Islet precursor cell (in vitro differentiated cells): ENCODE data around the gene DDHD1.
"Not testable (repeated sequence)": the region's sequence is repeated elsewhere in the genome, so short reads cannot be mapped to it uniquely, and the experiment has no call there.

ENCODE experiments used
- DNase-seq: peaks from one replicate; pipeline ENCODE4 v3.0.0-alpha.2; 2018

The DDHD1 gene

DNA sequence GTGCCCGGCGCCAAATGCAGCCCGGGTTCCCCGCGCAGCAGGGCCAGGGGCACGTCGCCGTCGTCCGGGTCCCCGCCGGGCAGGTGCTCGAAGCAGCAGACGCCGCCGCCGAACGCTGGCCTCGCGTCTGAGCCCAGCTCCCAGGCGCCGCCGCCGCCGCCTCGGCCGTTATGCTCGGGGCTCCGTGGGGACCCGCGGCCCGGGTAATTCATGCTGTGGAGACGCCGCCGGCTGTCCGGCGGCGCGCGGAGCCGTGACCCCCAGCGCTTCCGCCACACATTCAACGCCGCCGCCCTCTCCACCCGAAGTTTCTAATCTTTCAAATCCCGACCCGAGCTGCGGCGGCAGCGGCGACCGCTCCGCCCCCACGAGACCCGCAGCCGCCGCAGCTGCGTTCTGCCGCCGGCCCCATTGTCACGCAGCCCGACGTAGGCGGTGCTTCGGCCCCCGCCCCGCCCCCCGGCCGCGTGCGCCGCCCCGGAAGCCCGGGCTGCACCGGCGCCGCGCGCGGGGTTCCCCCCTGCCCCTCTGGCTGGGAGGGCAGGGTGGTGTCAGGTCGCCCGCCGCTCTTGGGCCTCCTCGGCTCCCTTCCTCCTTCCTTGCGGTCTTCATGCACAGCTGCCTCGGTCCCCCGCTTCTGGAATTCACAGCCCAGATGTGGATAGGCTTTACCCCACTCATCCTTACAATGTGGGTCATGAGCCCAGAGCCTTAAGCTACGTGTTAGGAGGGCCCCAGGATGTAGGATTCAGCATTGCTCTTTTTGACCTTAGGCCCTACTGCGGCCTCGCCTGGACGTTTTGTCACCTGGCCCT, at the start of gene DDHD1:
TSS of gene DDHD1 (minus strand) at position 437 of the 815 bp plus-strand sequence. CDS start at position 212, 225 bp downstream.
- peak; percentile 80 for DNase-seq

DNA sequence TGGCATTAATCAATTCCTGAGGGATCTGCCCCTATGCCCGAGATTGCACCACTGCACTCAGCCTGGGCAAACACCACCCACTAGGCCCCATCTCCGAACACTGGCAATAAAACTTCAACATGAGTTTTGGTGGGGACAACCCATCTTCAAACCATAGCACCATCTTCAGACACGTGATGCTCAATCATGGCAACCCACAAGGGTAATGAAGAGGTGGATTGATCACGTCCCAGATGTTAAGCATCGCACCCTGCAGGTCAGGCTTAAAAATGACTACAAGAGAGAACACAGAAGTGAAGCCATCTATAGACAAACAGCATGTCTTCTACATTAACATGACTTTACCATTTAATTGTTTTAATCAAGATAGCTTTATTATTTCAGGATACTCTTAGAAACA, 42.8 kb upstream of the DDHD1 start:
- DNase-seq, result no peak

DNA sequence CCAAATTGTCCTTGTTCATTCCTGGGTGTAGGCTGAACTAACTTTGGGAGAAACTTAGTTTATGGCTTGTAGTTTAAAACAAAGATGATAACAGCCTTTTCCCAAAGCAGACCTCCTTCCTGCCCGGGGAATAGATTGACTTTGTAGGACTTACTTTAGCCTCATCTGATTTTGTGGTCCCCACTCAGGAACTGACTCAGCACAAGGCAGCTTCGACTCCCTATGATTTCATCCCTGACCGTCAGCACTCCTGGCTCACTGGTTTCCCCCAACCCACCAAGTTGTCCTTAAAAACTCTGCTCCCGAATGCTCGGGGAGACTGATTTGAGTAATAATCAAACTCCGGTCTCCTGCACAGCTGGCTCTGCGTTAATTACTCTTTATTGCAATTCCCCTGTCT, 40.1 kb upstream of the DDHD1 start:
- no peak for DNase-seq

DNA sequence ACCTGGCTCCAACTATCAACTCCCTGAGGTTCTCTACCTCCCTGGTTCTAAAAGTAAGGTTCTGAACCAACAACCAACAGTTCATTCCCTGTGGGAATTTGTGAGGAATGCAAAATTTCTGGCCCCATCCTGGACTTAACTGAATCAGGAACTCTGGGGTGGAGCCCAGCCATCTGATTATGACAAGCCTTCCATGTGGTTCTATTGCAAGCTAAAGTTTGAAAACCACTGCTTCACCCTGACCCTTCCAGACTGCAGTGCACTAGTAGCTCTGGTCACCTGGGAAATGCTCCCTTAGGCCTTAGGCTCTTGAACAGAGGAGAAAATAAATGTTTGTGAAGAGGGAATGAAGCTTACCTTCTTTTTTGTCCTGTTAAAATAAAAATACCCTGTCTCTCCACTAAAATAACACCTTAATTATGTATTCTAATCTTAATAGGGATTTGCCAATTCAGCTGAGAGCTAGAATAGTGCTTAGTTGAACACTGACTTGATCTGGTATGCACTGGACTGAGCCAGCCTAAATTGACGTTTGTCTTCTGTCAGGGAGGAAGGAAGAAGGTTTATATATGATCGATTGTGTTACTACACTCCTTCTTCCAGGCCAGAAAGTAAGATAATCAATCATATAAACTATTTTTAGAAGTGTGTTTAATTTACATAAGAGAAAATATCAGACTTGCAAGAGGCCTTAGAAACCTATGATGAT, 39.1 kb upstream of the DDHD1 start:
- DNase-seq, result no peak

DNA sequence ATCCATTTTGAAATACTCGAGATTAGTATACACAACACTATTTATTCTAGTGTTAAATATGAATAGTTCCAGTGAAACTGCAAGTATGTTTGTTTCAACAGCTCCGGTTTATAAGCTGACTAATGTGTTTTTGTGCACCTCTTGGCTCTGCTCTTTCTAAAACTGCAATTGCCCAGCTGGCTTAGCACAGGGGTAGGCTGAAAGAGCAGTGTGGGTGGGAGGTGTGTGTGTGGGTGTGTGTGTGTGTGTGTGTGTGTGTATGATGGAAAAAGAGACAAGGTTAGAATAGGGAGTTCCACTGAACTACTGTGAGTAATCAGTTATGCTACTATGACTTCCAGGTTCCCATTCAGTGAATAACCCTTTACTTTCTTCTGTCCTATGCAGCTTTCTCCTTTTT, 37.8 kb upstream of the DDHD1 start:
- no peak for DNase-seq

DNA sequence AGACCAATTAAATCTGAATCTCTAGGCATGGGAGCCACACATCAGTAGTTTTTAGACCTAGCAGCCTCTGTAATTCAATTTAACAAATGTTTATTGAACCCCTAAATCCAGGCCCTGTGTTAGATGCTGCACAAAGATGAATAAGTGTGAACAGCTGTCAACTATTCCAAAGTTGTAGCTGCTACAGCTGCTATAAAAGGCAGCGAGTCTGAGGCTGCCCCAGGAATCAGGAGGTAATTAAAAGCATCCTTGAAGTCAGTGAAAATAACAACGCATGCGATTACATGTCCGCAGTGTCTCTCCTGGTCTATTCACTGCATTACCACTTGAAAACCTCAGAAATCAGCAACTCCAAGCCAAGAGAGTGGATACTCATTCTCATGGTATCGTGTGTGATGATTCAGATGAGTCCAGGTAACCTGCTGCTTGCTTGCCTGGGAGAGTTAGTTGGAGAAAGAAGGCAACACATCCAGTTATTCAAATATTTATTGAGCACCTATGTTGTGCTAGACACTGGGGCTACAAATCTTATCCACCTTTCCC, 34.9 kb upstream of the DDHD1 start:
- DNase-seq, result no peak

DNA sequence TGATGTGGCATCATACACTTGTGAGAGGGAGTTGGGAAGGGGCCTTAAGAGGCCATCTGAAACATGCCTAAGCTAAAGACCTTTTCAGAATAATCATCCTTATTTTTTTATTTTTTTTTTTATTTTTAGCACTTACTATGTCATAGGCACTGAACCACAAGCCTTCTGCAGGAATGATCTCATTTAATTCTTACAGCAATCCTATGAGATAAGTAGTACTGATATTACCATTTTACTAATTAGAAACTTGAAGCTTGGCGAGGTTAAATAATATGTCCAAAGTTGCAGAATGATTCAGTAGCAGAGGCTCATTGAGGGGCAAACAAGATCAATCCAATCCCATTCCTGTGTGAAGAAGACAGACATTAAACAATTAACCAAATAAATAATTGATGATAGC, 33.4 kb upstream of the DDHD1 start:
- no peak for DNase-seq

DNA sequence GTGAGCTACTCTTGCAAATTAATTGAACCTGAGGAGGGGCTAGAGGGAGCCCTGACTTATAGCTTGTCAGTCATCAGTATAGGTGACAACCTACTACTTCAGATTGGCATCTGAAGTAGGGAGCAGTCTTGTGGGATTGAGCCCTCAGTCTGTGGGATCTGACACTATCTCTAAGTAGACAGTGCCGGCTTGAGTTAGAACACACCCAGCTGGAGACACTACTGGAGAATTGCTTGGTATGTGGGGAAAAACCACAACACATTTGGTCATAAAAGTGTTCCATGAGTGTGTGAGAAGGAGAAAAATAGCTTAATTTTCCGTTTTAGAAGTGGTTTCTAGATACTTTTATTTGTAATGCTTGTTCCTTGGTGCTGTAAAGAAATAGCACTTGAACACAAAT, 30.5 kb upstream of the DDHD1 start:
- DNase-seq, result no peak

DNA sequence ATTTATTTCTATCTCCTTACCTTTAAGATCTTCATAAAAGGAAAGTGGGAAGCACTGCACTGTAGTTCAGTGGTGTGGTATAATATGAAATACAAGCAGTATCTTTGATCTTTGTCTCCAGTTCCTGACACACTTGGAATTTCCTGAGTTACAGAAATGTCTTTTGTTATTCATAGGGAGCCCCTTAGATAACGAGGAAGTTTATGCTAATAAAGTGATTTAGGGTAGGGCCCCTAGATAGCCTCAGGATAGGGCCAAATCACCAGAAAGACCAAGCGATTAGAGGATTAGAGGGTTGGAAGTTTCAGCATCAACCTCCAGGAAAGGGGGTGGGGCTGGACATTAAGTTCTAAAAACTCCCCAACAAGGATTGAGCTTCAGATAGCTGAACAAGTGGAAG, 29.9 kb upstream of the DDHD1 start:
- no peak for DNase-seq

DNA sequence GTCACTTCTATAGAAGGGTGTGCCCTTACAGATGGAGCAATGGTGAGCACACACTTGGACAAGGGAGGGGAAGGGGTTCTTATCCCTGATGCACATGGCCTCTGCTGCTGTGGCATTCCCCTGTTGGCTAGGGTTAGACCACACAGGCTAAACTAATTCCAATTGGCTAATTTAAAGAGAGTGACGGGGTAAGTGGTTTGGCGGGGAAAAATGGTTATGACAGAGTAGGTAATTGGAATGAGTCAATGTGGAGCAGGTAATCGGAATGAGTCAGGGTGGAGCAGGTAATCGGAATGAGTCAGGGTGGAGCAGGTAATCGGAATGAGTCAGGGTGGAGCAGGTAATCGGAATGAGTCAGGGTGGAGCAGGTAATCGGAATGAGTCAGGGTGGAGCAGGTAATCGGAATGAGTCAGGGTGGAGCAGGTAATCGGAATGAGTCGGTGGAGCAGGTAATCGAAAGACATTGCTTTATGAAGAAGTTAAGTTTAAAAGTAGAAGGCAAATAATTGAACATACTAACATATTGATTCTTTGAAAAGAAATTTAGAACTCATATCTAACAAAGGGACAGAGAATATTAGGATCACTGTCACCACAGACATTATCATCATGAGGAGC, 28.4 kb upstream of the DDHD1 start:
- DNase-seq, result not testable (repeated sequence)

DNA sequence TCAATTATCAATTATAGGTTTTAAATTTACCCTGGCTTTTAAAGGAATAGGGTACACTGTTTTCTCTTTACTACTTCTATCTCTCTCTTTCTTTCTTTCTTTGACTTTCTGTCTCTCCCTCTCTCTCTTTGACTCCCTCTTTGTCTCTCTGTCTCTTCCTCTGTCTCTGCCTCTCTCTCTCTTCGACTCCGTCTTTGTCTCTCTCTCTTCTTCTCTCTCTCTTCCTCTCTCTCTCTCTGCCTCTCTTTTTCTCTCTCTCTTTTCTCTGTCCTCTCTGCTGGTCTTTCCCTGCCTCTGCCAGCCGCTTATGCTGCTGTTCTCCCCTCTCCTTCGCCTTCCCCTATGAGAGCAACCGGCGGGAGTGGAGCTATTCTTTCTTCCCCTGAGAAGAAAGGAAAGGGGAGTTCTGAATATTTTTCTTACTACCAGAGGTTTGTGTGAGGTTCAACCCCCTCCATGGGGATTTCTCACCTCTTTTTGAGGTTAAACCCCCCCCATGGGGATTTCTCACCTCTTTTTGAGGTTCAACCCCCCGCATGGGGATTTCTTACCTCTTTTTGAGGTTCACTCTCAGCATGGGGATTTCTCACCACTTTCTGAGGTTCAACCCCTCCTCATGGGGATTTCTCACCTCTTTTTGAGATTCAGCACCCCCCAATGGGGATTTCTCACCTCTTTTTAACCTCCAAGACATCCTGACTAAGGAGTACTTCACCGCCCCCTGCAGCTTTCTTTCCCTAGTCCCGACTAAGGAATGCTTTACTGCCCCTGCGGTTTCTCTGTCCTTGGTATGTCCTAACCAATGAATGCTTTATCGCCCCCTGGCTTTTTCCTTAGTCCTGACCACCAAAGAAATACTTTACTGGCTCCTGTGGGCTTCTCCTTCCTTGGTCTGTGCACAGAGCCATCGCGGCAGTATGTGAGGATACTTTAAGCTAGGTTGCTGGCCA, 27.4 kb upstream of the DDHD1 start:
- peak; percentile 72 for DNase-seq

DNA sequence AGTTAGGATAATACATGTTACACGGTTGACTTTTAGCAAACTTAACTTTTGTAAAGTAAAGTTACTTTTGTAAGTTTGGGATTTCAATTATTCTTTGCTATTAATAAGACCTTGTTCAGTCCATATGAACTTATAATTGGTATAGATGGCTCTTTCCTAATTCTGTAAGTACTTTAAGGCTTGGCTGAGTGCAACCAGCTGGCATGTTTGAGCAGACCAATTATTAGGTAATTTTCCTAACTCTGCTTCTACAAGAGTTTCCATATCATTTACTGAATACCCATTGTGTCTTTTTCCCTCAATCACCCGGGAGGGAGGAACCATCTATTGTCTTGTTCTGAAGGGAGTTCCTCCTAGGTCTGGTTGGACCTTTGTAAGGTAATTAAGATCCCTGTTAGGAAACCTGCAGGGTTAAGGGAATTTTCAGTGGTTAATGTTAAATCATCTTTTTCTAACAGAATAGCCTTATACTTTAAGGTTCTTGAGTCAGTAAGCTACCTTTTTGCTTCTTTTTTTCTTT, 26.4 kb upstream of the DDHD1 start:
- not testable (repeated sequence) for DNase-seq

DNA sequence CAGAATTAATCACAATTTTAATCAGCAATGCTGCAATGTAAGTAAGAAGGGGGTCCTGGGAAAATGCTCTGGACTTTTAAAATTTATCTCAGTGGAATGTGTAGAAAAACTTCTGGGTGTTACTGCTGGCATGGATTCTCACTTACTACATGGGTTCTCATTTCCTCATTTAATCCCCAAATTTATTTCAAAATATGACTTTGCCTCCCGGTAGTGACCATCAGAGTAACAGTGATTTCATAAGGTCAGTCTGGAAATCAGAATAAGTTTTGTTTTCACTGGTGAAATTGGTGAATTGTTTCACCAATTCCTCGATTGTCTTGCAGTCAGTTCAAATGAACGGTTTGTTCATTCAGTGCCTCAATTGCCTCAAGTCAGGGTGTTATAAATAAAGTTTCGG, 22.3 kb upstream of the DDHD1 start:
- no peak for DNase-seq

DNA sequence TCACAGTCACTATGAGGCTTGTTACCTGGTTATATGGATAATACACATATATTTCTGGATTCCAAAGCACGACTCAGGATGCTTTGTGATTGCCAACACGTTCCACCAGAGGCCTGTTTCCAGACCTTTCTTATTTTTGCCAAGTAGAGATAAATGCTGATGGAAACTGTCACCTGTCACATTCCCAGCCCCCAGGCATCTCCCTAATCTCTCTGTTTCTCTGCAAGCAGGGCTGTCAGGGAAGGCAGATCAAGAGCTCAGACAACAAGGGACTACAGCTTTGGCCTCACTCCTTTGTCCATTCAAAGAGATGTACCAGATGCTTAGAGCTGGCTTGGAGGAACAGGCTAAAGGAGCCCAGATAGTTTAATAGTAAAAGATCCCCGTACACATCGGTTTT, 21.8 kb upstream of the DDHD1 start:
- DNase-seq, result peak; percentile 87

DNA sequence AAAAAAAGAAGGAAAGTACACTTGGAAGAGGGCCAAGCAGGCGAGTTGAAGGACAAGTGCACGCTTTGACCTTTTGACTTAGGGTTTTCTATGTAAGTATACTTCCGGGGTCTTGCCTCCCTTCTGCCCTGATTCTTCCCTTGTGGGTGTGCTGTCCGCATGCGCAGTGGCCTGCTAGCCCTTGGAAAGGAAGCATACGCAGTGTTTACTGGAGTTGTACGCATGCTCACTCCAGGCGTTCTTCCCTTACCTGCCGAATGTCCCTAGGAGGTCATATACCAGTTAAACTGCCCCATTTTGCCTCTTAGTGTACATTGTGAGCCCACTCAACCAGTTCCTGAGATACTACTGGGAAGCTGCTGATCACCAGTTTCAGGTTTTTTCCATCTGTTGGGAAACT, 15.7 kb upstream of the DDHD1 start:
- DNase-seq, result no peak

DNA sequence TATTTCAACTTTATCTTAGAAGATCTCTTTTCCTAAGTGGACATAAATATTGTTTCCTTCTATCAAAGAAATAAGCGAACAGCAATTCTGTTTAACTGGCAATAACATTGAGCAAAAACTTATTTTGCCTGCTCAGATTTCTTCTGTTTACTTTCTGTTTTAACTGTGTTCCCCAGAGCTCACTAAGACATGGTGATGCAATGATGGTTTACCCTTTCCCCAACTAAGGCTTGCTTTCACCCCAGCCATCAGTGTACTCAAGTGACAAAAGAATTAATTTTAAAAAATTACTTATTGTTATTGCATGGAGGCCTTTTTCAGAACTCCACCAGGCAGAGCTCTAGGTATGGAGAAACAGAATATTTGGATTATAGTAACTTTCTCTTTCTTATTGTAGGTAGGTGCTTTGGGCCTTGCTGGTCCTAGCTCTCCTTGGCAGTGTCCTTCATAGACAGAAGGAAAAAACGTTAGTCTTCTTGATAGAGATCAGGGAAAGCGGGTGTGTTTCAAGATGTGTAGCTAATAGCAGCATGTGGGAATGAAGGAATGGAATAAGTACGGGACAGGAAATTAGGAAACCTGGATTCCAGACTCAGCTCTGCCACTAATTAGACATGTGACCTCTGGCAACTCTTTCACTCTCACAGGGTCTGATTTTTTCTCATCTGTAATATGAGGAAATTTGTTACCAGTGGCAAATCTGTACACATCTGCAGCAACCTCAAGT, 14.6 kb upstream of the DDHD1 start:
- DNase-seq, result no peak

DNA sequence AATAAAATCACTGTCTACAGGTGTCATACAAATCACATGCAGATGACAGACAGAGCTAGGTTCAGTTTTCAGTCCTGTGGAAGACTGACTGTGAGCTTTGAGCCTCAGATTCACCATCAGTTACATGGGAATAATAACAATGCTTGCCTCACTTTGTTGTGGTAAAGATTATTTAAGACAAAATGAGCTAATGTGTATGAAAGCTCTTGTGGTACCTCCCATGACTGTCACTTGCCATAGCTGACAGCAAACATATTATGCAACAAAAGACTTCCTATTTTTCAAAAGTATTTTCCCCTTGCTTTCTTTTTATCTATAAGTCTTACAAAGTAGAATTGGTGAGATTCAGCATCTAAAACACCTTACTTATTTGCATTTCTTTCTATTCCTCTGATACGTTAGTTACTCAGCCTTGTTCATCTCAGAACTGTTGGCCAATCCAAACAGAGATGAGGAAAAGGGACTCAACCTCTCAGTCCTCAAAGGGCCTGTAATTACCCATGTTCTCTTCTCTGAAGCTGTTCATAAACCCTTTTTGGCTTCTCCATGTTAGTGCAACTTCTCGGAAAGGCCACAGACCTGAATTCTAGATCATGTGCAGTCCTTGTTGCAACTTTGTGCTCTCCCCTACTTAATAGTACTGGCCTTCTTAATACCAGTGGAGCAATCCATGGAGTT, 8.8 kb upstream of the DDHD1 start:
- no peak for DNase-seq

DNA sequence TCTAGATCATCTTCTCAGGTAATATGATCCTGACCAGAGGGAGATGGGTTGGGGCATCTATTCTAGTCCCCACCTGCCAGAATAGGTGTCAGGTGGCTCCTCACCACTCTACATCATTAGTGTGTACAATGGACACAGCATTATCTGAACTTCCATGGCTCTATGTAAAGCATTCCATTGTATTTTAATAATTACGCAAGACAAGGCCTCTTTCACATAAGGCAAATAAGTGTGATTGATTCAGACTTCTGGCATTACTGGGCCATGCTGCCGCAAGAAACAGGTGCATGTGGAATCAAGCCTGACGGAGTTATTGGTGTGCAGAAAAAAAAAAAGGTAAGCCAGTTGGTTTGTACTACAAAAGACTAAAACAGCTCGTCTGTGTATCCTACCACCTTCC, 3.1 kb upstream of the DDHD1 start:
- DNase-seq, result no peak

DNA sequence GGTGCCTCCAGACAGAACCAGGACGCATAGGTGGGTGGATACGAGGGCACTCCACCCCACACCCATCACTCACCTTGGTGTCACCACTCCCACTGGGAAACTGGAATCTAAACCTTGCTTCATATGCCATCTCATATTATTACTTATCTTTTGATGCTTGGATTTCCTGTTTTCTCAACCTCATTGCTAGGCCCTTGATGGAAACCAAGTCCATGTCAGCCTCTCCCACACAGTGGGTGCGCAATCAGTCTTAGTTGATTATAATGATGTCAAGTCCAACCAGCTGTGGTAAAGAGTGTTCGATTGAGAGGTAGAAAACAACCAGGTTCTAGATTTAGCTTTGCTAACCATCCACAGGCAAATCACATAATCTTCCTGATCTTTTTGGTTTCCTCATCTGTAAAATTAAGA, 584 bp upstream of the DDHD1 start:
- DNase-seq, result no peak

DNA sequence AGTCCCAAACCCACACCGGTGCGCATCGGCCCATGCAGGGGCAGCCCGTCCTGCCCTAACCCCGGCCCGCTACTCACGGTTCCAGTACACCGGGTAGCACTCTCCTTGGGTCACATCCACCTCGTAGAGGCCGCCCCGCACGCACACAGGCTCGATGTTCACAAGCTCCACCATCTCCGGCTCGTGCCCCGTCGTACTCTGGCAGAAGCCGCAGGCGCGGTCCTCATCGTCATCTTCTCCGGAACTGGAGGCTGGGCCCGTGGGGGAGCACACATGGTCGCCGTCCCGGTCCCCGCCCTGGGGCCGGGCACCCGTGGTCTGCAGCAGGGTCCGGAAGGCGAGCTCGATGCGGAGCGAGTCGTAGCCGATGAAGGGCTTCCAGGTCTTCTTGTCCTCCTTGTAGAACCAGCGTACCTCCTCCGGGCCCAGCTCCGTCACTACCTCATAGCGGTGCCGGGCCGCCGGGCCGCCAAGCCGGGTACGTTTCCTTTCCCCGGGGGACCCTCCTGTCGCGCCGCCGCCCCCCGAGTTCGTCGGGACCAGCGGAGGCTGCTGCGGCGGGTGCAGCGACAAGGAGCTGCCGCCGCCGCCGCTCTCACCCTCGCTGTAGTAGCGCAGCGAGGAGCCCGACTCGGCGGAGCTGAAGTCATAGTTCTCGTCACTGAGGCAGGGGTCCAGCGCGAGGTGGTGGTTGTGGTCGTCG, 788 bp downstream of the DDHD1 start:
- DNase-seq, result peak; percentile 68
